GM21717 (cell line): Measurements from ENCODE around the gene P2RY6.

Experiments
- ATAC-seq: cut with Tn5 transposase; IDR thresholded peaks from one replicate; pipeline ENCODE4 v1.9.1; 2021; ENCODE audit warnings: mild to moderate bottlenecking, moderate library complexity; ENCODE audit not compliant: unreplicated experiment

P2RY6 gene

DNA sequence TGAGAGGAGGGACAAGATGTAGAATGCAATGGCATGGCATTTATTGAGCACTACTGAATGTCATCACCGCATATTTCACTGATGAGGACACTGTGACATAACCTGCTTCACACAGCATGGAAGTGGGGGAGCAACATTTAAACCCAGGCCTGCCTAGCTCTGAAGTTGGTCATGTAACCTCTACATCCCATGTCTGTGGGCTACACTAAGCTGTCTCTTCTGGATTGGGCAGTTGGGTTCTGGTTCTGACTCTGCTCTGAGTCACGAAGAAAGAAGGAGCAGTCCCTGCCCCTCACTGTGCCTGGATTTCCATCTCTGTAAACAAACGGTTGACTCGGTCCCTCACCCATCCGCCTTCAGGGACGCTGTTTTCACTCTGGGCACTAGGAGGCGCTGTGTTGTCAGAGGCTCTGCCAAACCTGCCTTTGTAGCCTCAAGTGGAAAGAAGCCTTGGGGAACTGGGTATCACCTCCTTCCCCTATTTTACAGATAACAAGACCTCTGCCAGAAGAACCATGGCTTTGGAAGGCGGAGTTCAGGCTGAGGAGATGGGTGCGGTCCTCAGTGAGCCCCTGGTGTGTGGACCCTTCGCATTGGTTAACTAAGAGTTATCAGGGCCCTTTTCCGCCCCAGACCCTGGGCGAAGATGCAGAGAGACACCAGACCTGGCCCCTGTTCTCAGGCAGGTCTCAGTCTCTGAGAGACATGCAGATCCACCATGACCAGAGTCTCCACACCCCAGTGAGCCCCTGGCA lies 23.3 kb downstream of the P2RY6 start:
- ATAC-seq: no peak

DNA sequence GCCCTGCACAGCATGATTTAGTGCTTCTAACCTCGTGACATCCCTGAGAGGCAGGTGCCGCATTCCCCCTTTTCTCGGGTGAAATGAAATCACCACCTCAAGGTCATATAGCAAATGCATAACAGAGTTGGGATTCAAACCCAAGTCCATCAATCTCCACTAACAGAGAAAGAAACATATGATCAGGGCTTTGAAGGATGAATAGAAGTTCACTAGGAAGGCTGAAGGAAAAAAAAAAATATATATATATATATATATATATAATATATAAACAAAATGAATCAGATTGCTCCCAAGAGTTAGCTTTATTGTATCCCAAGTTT lies 23.8 kb downstream of the P2RY6 start:
- no peak for ATAC-seq

DNA sequence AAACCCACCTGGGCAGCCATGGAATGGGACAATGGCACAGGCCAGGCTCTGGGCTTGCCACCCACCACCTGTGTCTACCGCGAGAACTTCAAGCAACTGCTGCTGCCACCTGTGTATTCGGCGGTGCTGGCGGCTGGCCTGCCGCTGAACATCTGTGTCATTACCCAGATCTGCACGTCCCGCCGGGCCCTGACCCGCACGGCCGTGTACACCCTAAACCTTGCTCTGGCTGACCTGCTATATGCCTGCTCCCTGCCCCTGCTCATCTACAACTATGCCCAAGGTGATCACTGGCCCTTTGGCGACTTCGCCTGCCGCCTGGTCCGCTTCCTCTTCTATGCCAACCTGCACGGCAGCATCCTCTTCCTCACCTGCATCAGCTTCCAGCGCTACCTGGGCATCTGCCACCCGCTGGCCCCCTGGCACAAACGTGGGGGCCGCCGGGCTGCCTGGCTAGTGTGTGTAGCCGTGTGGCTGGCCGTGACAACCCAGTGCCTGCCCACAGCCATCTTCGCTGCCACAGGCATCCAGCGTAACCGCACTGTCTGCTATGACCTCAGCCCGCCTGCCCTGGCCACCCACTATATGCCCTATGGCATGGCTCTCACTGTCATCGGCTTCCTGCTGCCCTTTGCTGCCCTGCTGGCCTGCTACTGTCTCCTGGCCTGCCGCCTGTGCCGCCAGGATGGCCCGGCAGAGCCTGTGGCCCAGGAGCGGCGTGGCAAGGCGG lies 24.5 kb downstream of the P2RY6 start:
- no peak for ATAC-seq

DNA sequence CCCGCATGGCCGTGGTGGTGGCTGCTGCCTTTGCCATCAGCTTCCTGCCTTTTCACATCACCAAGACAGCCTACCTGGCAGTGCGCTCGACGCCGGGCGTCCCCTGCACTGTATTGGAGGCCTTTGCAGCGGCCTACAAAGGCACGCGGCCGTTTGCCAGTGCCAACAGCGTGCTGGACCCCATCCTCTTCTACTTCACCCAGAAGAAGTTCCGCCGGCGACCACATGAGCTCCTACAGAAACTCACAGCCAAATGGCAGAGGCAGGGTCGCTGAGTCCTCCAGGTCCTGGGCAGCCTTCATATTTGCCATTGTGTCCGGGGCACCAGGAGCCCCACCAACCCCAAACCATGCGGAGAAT lies 25.1 kb downstream of the P2RY6 start:
- no peak for ATAC-seq

DNA sequence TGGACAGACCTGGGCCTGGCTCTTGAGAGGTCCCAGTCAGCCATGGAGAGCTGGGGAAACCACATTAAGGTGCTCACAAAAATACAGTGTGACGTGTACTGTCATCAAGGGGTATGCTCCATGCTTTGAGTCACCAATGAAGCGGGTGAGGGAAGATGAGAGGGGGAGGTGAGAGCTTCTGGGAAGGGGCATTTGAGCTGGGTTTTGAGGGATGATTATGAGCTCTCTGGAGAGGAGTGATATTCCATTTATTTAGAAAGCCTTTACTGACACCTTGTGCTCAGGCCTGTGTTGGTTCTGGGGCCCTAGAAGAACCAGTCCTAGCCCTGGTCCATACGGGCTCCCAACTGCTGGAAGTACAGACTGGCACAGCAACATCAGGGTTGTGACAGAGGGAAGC lies 25.6 kb downstream of the P2RY6 start:
- ATAC-seq: no peak

DNA sequence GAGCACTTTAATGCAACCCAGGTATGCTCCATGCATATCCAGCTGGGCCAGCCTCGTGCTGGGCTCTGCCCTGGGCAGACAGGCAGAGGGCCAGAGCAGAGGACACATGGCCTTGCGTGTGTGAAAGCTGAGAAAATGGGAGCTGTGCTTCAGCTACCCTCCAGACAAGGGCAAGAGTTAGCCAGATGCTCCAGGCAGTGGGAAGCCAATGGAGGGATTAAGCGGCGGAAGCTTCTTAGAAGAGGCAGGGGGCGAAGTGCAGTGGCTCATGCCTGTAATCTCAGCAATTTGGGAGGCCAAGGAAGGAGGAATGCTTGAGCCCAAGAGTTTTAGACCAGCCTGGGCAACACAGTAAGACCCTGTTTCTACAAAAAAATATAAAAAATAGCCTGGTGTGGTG lies 26.1 kb downstream of the P2RY6 start:
- ATAC-seq: no peak

DNA sequence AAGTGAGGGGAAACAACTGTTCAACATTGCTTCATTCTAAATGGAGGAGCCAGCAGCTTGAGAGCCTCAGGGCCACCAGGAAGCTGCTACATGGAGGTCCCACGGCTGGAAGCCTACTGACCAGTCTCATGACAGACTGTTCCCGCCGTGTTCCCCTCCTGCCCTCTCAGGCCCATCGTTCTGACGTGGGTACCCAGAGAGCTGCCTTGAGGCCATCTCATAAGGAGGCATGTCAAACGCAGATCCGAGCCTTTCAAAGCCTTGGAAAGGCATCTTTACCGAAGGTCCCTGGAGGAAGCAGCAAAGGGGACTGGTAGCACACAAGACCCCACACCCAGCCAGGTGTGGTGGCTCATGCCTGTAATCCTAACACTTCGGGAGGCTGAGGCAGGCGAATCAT lies 27.6 kb downstream of the P2RY6 start:
- ATAC-seq: no peak

DNA sequence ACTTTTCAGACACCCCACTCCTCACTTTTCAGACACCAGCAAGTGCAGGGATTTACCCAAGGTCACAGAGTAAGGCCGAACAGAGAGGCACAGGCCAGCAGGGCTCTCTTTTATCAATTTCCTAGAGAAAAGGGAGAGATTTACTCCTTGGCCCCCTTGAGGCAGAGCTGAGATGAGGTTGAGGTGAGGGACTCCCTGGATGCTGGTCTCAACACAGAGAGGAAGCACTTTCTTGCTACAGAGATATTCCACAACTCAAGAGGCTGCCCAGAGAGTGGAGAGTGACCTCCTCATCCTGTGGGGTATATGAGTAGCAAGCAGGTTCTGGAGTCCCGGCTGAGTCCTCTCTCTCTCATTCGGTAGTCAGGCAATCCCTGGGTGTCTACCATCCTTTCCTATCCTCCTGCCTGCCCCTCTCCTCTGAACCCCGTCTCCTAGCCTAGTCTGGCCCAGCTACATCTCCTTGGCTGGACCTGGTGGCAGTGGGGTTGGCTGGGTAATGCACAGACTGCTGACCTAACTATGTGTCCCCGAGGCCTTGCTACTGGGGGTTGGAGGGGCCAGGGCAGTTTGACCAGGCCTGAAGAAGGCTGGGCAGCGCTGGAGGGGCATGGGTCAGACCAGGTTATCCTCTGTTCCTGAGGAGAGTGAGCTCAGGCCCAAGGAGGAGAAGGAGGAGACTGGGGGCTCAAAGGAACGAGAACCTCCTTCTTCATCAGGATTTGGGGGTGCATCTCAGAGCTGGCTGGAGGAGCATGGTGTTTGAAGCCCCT lies 34.1 kb downstream of the P2RY6 start:
- no peak for ATAC-seq

DNA sequence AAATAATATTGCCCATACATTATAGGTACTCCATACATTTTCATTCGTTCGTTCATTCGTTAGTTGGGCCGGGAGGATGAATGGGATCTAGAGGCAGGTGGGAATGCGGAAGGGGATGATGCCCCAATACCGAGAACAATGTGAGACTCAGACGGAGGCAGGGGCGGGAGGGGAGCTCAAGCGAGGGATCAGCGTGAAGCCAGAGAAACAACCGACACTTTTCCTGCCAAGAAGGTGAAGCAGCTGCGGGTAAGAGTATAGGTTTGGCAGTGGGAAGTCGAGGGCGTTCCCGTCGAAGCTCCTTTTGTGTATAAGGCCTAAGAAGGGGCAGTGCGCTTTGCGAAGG lies 34.8 kb downstream of the P2RY6 start:
- ATAC-seq: no peak

DNA sequence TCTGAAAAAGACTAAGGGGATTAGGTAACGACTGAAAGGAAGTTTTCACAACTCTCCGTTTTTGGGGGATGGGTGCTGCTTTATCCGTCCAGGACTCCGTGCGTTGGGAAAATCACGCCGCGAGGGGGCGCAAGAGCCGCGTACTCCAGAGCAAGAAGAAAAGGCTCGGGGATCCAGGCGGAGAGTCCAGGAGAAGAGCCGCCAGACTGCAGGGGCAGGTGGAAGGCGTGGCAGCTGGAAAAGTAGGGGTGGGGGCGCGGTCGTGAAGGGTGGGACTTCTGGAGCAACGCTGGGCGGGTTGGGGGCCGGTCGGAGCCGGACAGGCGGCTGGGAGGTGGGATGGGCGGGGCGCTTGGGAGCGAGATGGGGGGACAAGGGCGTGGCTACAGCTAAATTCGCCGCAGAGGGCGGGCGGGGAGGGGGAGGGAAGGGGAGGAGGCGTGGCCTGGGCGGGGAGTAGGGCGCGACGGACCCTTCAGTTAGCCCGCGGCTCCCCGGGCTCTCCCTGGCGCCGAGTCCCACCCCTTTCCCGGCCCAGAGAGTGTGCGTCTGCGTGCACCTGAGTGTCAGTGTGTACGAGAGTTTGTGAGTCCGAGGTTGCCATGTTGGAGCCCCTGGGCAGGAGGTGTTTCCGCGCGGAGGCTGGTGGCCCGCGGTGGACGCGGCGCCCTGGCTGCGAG lies 35.3 kb downstream of the P2RY6 start:
- ATAC-seq: no peak

DNA sequence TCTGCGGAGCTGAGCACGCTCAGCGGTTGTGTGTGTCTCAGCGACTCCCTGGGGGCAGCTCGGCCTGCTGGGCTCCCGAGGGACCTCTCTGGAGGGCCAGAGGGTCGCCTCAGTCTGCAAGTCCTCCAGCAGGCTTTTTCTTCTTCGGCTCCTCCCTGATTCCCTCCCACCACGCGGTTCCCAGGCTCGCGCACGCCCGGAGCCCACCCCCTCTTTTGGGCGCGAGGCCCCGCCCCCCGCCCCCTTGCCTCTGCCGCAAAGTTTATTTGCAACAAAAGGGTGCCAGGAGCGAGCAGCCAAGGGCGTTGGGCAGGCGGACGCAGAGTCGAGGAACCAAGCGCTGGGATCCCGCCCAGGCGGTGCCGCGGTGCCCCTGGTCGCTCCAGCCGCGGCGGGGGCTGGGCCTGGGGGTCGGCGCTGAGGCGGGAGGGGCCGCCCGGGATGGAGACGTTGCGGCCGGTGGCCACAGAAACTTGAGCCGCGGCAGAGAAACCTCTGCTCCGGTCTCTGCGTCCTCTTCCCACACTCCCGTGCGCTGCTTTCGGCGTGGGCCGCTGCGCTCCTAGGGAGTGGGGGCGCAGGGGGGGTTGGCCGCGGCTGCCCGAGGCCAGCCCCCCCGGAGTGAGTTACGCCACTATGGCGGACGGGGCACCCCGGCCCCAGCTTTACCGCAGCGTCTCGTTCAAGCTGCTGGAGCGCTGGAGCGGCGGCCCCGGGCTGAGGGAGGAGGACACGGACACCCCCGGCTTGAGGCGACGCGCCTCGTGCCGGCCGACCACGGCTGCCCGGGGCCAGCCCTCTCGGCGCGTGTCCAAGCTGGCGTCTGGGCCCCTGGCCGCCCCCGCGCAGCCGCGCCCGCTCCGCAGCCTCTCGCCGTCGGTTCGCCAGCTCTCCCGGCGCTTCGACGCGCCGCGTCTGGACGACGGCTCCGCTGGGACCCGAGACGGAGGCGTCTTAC lies 36.1 kb downstream of the P2RY6 start, which contains the start of gene ARHGEF17:
TSS of gene ARHGEF17 (plus strand) at position 274 of the 958 bp plus-strand sequence. CDS start at position 637, 363 bp downstream.
- no peak for ATAC-seq

DNA sequence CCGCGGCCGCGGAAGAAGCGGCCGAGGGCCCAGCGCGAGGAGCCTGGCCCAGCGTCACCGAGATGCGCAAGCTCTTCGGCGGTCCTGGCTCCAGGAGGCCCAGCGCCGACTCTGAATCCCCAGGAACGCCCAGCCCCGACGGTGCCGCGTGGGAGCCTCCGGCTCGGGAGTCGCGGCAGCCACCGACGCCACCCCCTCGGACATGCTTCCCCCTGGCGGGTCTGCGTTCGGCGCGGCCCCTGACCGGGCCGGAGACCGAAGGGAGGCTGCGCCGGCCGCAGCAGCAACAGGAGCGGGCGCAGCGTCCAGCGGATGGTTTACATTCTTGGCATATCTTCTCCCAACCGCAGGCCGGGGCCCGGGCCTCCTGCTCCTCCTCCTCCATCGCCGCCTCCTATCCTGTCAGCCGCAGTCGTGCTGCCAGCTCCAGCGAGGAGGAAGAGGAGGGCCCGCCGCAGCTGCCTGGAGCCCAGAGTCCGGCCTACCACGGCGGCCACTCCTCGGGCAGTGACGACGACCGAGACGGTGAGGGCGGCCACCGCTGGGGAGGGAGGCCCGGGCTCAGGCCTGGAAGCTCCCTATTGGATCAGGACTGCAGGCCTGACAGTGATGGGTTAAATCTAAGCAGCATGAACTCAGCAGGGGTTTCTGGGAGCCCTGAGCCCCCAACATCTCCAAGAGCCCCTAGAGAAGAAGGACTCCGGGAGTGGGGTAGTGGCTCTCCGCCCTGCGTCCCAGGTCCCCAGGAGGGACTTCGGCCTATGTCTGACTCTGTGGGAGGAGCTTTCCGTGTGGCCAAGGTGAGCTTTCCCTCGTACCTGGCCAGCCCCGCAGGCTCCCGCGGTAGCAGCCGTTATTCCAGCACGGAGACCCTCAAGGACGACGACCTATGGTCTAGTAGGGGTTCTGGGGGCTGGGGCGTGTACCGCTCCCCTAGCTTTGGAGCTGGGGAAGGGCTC lies 37.1 kb downstream of the P2RY6 start:
- ATAC-seq: no peak

DNA sequence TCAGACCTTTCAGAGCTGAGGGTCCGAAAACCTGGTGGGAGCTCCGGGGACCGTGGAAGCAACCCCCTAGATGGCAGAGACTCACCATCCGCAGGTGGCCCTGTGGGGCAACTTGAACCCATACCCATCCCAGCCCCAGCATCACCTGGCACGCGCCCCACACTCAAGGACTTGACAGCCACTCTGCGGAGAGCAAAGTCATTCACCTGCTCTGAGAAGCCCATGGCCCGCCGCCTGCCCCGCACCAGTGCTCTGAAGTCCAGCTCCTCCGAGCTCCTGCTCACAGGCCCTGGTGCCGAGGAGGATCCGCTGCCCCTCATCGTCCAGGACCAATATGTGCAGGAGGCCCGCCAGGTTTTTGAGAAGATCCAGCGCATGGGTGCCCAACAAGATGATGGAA lies 37.9 kb downstream of the P2RY6 start:
- ATAC-seq: no peak

DNA sequence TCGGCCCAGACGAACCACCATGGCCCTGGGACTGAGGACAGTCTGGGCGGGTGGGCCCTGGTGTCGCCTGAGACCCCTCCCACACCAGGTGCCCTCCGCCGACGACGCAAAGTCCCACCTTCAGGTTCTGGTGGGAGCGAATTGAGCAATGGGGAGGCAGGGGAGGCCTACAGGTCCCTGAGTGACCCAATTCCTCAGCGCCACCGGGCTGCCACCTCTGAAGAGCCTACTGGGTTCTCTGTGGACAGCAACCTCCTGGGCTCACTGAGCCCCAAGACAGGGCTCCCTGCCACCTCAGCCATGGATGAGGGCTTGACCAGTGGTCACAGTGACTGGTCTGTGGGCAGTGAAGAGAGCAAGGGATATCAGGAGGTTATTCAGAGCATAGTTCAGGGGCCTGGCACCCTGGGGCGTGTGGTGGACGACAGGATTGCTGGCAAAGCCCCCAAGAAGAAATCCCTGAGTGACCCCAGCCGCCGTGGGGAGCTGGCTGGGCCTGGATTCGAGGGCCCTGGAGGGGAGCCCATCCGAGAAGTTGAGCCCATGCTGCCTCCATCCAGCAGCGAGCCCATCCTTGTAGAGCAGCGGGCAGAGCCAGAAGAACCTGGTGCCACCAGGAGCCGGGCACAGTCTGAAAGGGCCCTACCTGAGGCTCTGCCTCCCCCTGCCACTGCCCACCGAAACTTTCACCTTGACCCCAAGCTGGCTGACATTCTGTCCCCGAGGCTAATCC lies 38.7 kb downstream of the P2RY6 start:
- ATAC-seq: no peak

DNA sequence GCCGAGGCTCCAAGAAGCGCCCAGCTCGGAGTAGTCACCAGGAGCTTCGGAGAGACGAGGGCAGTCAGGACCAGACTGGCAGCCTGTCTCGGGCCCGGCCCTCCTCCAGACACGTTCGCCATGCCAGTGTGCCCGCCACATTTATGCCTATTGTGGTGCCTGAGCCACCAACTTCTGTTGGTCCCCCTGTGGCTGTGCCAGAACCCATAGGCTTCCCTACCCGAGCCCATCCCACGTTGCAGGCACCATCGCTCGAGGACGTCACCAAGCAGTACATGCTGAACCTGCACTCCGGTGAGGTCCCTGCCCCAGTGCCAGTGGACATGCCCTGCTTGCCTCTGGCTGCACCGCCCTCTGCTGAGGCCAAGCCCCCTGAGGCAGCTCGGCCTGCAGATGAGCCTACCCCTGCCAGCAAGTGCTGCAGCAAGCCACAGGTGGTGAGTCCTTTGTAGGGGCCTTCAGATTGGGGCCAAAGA lies 39.3 kb downstream of the P2RY6 start:
- ATAC-seq: no peak

DNA sequence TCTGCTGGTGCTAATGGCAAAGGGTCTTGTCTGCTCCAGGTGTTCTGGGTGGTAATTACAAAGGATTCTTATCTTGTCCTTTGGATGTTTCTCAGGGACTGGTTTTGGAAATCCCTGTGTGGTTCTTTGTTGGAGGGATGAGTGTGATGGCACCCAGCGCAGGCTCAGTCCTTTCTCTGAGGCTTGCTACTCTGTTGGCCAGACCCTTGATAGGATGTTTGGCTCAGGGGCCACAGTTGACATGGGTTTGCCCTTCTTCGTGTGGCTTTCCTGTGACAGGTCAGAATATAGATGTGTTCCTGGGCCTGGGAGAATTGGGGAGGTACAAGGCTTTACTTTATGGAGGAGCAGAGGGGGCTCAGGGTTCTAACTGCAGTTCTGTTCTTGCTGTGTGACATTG lies 39.9 kb downstream of the P2RY6 start:
- no peak for ATAC-seq

DNA sequence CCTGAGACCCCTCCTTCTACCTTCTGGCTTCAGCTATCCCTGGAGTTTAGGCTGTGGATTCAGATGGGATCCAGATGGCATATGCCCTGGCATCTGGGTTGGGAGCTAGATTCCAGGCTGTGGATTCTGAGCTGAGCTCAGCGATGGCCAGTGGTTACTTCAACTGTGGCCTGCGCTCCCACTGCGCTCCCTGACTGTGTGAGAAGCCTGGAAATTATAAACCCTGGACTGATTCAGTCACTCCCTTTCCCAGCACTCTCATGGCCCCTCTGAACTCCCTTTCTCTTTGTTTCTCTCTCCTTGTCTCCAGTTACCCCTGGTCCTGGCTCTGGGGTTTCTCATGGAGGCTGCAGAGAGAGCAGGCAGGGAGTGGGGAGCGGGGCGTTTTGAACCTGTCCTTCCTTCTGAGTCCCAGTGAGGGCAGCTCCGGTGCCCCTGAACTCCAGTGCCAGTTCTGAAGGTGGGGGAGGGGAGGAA lies 40.8 kb downstream of the P2RY6 start:
- no peak for ATAC-seq

DNA sequence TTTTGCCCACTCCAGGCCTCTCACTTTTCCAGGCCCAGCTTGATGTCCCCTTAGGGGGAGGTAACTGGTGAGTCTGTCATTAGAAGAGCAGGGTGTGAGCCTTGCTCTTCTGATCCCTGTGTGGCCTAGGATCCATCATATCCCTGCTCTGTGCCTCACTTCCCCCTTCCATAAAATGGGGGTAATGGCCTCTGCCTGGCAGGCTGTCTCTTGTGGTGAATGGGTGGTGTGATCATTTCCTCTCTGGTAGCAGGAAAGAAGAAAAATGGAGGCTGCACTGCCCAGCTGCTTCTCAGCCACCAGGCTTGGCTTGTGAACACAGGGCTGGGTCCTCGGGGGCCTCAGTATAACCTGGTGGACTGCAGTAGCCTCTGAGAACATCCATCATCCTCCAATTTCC lies 41.5 kb downstream of the P2RY6 start:
- no peak for ATAC-seq
